Thoracic aorta (tissue), 2 donors: Measurements from ENCODE around the gene EZH1. TPM values are rescaled to one million over a fixed set of nuclear protein-coding genes. Genes with fewer than 3 reads are reported as not detected.
A peak's percentile ranks its signal among the peaks of the same experiment; 100 is the strongest.

Source experiments
- ATAC-seq: fragments of 150-250 bp; one replicate; pipeline ENCODE4 v1.8.0; 2017; ENCODE audit warnings: low read depth; ENCODE audit not compliant: insufficient number of reproducible peaks, low FRiP score
- DNase-seq: peaks from one replicate; pipeline ENCODE4 v3.0.0-alpha.2; 2020; ENCODE audit warnings: low spot score
- H3K27ac ChIP-seq, 2 donors: fragments of 200-600 bp; sonication (generic); 1 replicate in 1 of 2; 2 replicates in 1 of 2; pipeline ENCODE4 v1.5.1; 2016; ENCODE audit warnings: mild to moderate bottlenecking in 2 of 2, moderate library complexity in 2 of 2
- H3K27me3 ChIP-seq: fragments of 200-600 bp; sonication (generic); replicated peaks from 2 replicates; pipeline ENCODE4 v1.6.0; 2016; ENCODE audit warnings: mild to moderate bottlenecking; ENCODE audit not compliant: insufficient read depth
- H3K36me3 ChIP-seq: fragments of 200-600 bp; sonication (generic); one replicate; pipeline ENCODE4 v1.5.1; 2016
- H3K4me1 ChIP-seq, 2 donors: fragments of 200-600 bp; sonication (generic); 1 replicate in 1 of 2; 2 replicates in 1 of 2; pipeline versions ENCODE4 v1.5.1 to v1.6.0; 2016; ENCODE audit warnings: low read depth in 2 of 2, mild to moderate bottlenecking in 1 of 2; ENCODE audit not compliant: control insufficient read depth in 1 of 2
- H3K4me3 ChIP-seq: fragments of 200-600 bp; sonication (generic); 2 replicates; pipeline ENCODE4 v1.5.1; 2016; ENCODE audit warnings: mild to moderate bottlenecking
- H3K9me3 ChIP-seq: fragments of 200-600 bp; sonication (generic); 2 replicates; pipeline ENCODE4 v1.5.1; 2016
- total RNA-seq, 2 donors: library from RNA; depleted of rRNA; stranded (reverse); fragments of >200 nt; gene quantifications; one replicate each; pipeline versions ENCODE4 v1.1.0 to v1.2.3, GENCODE V29; 2016
- TF ChIP-seq, protein P1 (sequence below): fragments of 200-600 bp; sonication (generic); IDR thresholded peaks from one replicate; pipeline ENCODE4 v1.5.1; 2019; ENCODE audit warnings: antibody characterized with exemption

The EZH1 gene
- total RNA-seq, 2 donors from 2014 or later: 66.3 to 75.2 TPM

GRCh38 chr17:42677012-42677857 is 67.6 kb downstream of the EZH1 start:
- Histone ChIP-seq H3K9me3 (no peaks in the 10 kb centered on the region), H3K36me3 (peaks cover 12% of the 10 kb centered on the region), H3K27ac (peak overlapping the region; percentile 96 to 98), H3K4me1 (peaks cover 60 to 65% of the 10 kb centered on the region in 2 donors), H3K4me3 (peak overlapping the region; percentile 93), H3K27me3 (no peaks in the 10 kb centered on the region)
- ATAC-seq (peak; percentile 75), DNase-seq (peak; percentile 100)
- TF ChIP-seq, protein P1, sequence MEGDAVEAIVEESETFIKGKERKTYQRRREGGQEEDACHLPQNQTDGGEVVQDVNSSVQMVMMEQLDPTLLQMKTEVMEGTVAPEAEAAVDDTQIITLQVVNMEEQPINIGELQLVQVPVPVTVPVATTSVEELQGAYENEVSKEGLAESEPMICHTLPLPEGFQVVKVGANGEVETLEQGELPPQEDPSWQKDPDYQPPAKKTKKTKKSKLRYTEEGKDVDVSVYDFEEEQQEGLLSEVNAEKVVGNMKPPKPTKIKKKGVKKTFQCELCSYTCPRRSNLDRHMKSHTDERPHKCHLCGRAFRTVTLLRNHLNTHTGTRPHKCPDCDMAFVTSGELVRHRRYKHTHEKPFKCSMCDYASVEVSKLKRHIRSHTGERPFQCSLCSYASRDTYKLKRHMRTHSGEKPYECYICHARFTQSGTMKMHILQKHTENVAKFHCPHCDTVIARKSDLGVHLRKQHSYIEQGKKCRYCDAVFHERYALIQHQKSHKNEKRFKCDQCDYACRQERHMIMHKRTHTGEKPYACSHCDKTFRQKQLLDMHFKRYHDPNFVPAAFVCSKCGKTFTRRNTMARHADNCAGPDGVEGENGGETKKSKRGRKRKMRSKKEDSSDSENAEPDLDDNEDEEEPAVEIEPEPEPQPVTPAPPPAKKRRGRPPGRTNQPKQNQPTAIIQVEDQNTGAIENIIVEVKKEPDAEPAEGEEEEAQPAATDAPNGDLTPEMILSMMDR: no peak

DNA sequence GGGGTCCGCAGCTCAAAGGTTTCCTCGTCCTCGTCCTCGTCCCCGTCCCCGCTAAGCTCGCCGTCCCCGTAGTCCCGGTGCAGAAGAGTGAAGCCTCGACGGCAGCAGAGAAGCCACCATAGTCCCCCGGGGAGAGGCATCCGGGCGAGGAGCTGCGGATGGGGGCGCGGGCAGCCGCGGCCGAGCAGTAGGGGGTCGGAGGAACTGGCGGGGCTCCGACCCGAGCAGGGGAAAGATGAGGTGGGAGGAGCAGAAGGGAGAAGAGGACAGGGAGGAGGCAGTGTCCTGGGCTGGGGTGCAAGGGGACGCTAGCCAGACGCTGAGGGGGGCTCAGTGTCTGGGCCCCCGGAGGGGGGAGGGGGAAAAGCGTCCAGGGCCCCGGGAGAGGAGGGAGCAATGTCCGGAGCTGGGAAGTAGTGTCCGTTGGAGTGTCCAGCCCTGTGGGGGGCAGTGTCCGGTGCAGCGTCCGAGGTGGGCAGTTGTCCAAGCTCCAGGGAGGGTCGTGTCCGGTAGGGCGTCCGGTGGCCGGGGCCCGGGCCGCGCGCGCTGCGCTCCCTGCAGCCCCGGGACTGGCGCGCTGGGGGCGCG is 68.3 kb downstream of the EZH1 start, which contains the start of gene PLEKHH3:
PLEKHH3 (minus strand) TSS at position 571 of the 588 bp plus-strand sequence; CDS start at position 140, 431 bp downstream.
- ATAC-seq: peak; percentile 0
- TF ChIP-seq, protein P1: no peak

GRCh38 chr17:42675965-42676423 is 68.8 kb downstream of the EZH1 start:
- ATAC-seq (no peak), DNase-seq (no peak)
- TF ChIP-seq, protein P1: no peak
- Histone ChIP-seq H3K4me1 (peaks cover 50 to 53% of the 10 kb centered on the region in 2 donors), H3K27me3 (no peaks in the 10 kb centered on the region), H3K27ac (peak overlapping the region; percentile 92 to 96), H3K36me3 (peaks cover 24% of the 10 kb centered on the region), H3K4me3 (peak overlapping the region; percentile 93), H3K9me3 (no peaks in the 10 kb centered on the region)

More for the DNA sequence above, 68.3 kb downstream of the EZH1 start, which contains the start of gene PLEKHH3:
- Histone ChIP-seq H3K4me3 (peak within 1 kb of the TSS; percentile 93), H3K27me3 (no peaks in the 10 kb centered on the region), H3K36me3 (peaks cover 19% of the 10 kb centered on the region), H3K9me3 (no peaks in the 10 kb centered on the region), H3K27ac (peak within 1 kb of the TSS; percentile 96 to 98), H3K4me1 (peaks cover 54 to 58% of the 10 kb centered on the region in 2 donors)
- no peak for DNase-seq

GRCh38 chr17:42675348-42675964 is 69.4 kb downstream of the EZH1 start:
- TF ChIP-seq, protein P1: no peak
- H3K27ac ChIP-seq: peak overlapping the region; percentile 92 to 96
- H3K4me3 ChIP-seq: peak overlapping the region; percentile 93
- DNase-seq (no peak), ATAC-seq (no peak)
- peaks cover 47 to 49% of the 10 kb centered on the region in 2 donors for H3K4me1 ChIP-seq
- H3K9me3 ChIP-seq: no peaks in the 10 kb centered on the region
- no peaks in the 10 kb centered on the region for H3K27me3 ChIP-seq
- H3K36me3 ChIP-seq: peaks cover 29% of the 10 kb centered on the region
